BE2C (cell line): ENCODE results near the gene SERPINB5.

Experiments used
- DNase-seq: peaks from one replicate; pipeline ENCODE4 v3.0.0-alpha.2; 2020
- H3K27me3 ChIP-seq: fragments of 250-450 bp; sonication (Bioruptor Pico); 2 replicates; pipeline ENCODE4 v1.5.1; 2020; ENCODE audit warnings: mild to moderate bottlenecking
- H3K36me3 ChIP-seq: fragments of 250-450 bp; sonication (Bioruptor Pico); 2 replicates; pipeline ENCODE4 v1.5.1; 2020; ENCODE audit warnings: mild to moderate bottlenecking
- H3K4me1 ChIP-seq: fragments of 250-450 bp; sonication (Bioruptor Pico); 2 replicates; pipeline ENCODE4 v1.5.1; 2020
- H3K4me3 ChIP-seq: 2 replicates; pipeline ENCODE4 v1.5.1; 2011; ENCODE audit warnings: low read depth, low read length
- H3K9me3 ChIP-seq: fragments of 250-450 bp; sonication (Bioruptor Pico); 2 replicates; pipeline ENCODE4 v1.5.1; 2020
- TF ChIP-seq, protein P1 (sequence below): IDR thresholded peaks from 2 replicates; pipeline ENCODE4 v1.5.1; 2012; ENCODE audit warnings: mild to moderate bottlenecking, low read depth, low read length

SERPINB5 gene

GRCh38 chr18:63480915-63481314, 4.2 kb downstream of the SERPINB5 start:
- no peaks in the 10 kb centered on the region for H3K4me1 ChIP-seq
- no peaks in the 10 kb centered on the region for H3K27me3 ChIP-seq
- TF ChIP-seq, protein P1, sequence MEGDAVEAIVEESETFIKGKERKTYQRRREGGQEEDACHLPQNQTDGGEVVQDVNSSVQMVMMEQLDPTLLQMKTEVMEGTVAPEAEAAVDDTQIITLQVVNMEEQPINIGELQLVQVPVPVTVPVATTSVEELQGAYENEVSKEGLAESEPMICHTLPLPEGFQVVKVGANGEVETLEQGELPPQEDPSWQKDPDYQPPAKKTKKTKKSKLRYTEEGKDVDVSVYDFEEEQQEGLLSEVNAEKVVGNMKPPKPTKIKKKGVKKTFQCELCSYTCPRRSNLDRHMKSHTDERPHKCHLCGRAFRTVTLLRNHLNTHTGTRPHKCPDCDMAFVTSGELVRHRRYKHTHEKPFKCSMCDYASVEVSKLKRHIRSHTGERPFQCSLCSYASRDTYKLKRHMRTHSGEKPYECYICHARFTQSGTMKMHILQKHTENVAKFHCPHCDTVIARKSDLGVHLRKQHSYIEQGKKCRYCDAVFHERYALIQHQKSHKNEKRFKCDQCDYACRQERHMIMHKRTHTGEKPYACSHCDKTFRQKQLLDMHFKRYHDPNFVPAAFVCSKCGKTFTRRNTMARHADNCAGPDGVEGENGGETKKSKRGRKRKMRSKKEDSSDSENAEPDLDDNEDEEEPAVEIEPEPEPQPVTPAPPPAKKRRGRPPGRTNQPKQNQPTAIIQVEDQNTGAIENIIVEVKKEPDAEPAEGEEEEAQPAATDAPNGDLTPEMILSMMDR = no peak
- no peaks in the 10 kb centered on the region for H3K36me3 ChIP-seq
- H3K4me3 ChIP-seq = no peak overlapping the region
- no peaks in the 10 kb centered on the region for H3K9me3 ChIP-seq
- no peak for DNase-seq

GRCh38 chr18:63487676-63488075, 10.9 kb downstream of the SERPINB5 start:
- Histone ChIP-seq H3K9me3 (no peaks in the 10 kb centered on the region), H3K4me3 (no peak overlapping the region), H3K27me3 (no peaks in the 10 kb centered on the region), H3K4me1 (no peaks in the 10 kb centered on the region), H3K36me3 (no peaks in the 10 kb centered on the region)
- DNase-seq = no peak
- TF ChIP-seq, protein P1 = no peak

DNA sequence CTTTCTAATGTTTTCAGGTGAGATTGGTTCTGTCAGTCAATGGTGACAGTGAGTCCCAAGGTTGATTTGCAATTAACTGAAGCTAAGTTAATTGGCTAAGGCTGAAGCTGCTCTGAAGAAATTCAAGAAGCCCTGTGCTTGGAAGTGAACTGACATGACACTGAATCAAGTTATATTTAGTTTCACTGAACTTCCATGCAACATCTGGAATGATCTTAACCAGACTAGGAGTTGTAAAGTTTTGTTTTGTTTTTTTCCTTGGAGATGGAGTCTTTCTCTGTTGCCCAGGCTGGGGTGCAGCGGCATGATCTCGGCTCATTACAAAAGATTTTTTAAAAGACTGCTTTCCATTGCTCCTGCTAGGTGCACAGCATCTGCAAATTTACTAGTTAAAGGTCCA, 11.4 kb downstream of the SERPINB5 start:
- Histone ChIP-seq H3K36me3 (no peaks in the 10 kb centered on the region), H3K27me3 (no peaks in the 10 kb centered on the region), H3K4me3 (no peak overlapping the region), H3K9me3 (no peaks in the 10 kb centered on the region), H3K4me1 (no peaks in the 10 kb centered on the region)
- DNase-seq = no peak
- TF ChIP-seq, protein P1 = no peak

GRCh38 chr18:63492851-63493250, 16.1 kb downstream of the SERPINB5 start:
- H3K9me3 ChIP-seq = no peaks in the 10 kb centered on the region
- H3K4me3 ChIP-seq = no peak overlapping the region
- TF ChIP-seq, protein P1 = no peak
- H3K4me1 ChIP-seq = no peaks in the 10 kb centered on the region
- DNase-seq = no peak
- H3K36me3 ChIP-seq = no peaks in the 10 kb centered on the region
- H3K27me3 ChIP-seq = no peaks in the 10 kb centered on the region

DNA sequence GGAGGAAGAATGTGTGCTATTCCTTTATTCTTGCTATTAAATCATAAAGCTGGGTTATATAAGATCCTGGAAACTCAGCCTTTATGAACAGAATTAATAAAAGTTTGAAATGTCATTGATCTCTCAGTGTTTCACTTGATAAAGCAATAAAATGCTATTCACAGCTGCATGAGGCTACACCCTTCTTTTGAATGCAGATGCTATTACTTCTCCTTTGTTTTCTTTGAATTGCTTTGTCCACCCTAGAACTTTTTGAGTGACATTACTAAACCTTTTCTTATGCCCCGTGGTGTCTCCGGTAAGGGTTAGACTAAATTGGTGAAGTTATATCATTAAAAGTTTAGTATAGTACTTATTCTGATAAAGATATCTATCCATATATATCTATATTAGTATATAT, 18.9 kb downstream of the SERPINB5 start:
- no peak for DNase-seq
- H3K9me3 ChIP-seq = no peaks in the 10 kb centered on the region
- no peaks in the 10 kb centered on the region for H3K27me3 ChIP-seq
- no peak overlapping the region for H3K4me3 ChIP-seq
- H3K4me1 ChIP-seq = no peaks in the 10 kb centered on the region
- TF ChIP-seq, protein P1 = no peak
- H3K36me3 ChIP-seq = no peaks in the 10 kb centered on the region

GRCh38 chr18:63505566-63506335, 29.0 kb downstream of the SERPINB5 start:
- DNase-seq = peak; percentile 16
- H3K4me3 ChIP-seq = no peak overlapping the region
- no peaks in the 10 kb centered on the region for H3K4me1 ChIP-seq
- TF ChIP-seq, protein P1 = peak; percentile 58
- no peaks in the 10 kb centered on the region for H3K27me3 ChIP-seq
- H3K36me3 ChIP-seq = no peaks in the 10 kb centered on the region
- H3K9me3 ChIP-seq = no peaks in the 10 kb centered on the region
